Fibroblast of skin of abdomen (primary cell): ENCODE results near the gene CHRDL2. TPM values are rescaled to one million over a fixed set of nuclear protein-coding genes. Genes with fewer than 3 reads are reported as not detected.
"Not testable (repeated sequence)": the region's sequence is repeated elsewhere in the genome, so short reads cannot be mapped to it uniquely, and the experiment has no call there.

ENCODE experiments used
- DNase-seq: peaks from one replicate; pipeline ENCODE4 v3.0.0-alpha.2; 2013
- polyA plus RNA-seq, 2 experiments: library from polyadenylated mRNA; unstranded; fragments of 120-200 nt; gene quantifications; one replicate each; pipeline ENCODE4 v1.2.1, GENCODE V29; 2013; ENCODE audit not compliant: insufficient read length in 2 of 2

The CHRDL2 gene, protein sequence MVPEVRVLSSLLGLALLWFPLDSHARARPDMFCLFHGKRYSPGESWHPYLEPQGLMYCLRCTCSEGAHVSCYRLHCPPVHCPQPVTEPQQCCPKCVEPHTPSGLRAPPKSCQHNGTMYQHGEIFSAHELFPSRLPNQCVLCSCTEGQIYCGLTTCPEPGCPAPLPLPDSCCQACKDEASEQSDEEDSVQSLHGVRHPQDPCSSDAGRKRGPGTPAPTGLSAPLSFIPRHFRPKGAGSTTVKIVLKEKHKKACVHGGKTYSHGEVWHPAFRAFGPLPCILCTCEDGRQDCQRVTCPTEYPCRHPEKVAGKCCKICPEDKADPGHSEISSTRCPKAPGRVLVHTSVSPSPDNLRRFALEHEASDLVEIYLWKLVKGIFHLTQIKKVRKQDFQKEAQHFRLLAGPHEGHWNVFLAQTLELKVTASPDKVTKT
- polyA plus RNA-seq (2013, experiment 1 of 2; ENCODE audit: insufficient read length) = 1.5 TPM
- 1.2 TPM for polyA plus RNA-seq (2013, experiment 2 of 2; ENCODE audit: insufficient read length)

DNA sequence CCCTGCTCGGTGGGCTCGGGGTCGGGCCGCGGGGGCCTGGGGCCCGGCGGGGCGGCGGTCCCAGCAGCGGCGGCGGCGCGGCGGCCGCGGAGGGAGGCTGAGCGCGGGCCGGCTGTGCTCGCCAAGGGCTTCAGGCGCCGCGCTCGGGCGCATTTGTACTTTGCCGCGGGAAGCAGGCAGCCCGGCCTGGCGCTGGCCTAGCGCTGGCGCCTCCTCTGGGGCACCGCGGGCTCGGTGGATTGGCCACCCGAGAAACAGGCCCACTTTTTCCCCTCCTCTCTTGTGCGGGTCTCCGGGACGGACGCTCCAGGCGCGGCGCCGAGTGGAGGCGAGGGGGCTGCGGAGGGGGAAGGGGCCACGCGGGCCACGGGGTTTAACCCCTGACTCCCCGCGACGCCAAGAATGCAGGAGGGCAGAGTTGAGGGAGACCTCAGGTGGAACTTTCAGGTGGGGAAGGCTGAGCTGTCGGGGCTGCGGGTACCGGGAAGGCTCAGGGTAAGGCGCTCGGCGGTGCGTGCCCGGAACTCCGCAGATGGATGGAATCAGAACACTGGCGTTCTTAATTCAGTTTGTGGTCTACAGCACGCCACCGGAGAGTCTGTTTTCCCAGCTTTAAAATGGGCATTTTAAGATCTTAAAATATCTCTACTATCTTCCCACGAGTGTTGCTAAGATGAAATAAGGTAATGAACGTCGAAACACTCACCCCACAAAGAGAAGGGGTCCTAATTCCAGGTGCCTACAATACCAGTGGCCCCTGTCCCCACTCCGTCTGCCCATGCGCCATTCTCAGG, at the start of gene CHRDL2:
Gene CHRDL2, minus strand, starts transcription at position 126 of the 794 bp plus-strand sequence. CDS start 538 bp downstream, outside the sequence.
- no peak for DNase-seq

DNA sequence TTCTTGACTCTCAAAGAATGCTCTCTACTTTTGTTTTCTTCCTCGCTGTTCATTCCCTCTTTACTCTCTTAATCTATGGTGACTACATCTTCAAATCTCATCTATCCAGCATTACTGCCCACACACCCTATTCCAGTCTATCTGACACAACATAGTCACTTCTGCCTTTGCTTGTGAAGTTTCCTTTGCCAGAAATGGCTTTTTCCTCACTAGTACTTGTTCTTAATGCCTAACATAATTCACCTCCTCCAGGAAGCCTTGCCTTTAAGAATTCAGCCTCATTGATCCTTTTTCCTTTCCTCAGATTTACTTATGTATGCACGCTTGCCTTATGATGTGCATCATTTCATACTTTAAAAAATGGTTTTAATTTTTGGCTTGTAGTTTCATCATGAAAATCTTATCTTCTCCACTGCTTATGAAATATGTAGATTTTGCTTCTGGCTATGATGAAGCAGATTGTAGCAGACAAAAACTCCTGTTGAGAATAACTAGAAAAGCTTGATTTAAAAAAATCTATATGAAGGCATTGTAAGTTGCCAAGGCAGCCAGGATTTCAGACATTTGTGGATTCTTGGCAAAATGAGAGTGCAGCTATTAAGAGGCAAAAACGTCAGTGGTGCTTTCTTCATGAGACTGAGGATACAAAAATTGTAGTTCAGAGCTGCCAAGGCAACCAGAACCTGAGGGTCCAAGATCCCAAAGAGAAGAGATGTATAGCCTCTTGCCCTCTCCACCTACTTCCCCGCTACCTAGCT, 49.2 kb upstream of the CHRDL2 start:
- no peak for DNase-seq

DNA sequence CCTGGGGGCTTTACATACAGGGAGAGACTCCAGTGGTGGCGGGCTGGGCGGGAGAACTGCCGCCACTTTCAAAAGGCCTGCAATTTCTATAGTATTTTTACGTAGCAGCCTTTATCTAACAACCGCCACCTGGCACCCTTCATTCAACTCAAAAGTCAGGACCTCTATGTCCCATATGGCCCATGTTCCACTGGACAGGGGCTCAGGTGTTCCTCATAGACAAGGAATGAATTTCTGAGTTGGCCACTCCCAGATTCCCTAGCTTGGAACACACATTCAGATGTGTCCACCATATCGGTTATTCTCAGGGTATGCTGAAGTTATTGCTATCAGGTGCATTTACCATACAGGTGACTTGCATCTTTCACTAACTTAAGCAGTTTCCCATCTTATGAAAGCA, 47.4 kb upstream of the CHRDL2 start:
- no peak for DNase-seq

DNA sequence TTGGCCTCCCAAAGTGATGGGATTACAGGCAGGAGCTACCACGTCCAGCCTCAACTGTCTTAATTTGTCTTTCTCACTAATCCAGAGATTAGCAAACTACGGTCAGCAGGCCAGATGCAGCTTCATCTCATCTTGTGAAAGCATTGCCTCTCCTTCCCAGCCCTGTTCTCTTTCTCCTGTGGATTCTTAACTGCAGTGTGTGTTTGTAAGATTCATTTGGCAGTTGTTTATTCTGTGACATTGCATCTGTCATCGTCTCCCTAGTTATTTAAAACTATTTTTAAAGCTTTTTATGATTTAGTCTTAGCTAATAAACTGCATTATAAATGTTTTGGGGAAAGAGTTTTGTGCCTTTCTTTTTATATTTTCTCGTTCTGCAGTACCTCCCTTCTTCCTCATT, 46.7 kb upstream of the CHRDL2 start:
- no peak for DNase-seq

DNA sequence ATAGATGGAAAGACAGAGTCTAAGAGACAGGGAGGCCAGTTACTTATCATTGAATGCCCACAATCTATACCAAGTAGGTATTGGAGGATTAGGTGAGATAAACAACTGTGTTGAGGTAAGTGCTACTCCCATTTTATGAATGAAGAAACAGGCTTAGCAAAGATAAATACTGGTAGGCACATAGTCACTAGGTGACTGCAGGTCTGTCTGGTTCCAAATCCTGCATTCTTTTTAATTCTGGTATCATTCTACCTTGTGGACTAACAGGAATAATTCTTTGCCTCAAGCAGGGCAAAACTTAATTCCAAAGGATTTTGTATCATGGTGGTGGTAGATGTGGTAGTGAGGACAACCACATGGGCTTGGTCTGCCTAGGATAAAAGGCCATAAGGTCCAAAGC, 45.8 kb upstream of the CHRDL2 start:
- DNase-seq = no peak

DNA sequence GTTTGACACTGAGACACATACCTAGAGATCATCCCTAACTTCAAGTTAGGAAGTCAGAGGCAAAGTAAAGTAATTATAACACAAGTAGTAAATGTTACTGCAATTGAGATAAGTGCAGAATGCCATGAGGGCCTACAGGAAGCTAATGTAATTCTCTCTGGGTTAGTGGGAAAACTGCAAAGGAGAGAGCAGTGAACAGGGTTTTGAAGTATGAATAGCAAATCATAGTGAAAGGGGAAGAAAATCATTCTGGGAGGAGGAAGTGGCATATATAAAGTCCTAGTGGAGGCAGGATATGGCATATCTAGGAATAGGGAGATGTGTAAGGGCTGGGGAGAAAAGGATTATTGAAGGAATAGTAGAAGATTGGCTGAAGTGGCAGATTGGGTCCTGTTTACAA, 45.3 kb upstream of the CHRDL2 start:
- DNase-seq = no peak

DNA sequence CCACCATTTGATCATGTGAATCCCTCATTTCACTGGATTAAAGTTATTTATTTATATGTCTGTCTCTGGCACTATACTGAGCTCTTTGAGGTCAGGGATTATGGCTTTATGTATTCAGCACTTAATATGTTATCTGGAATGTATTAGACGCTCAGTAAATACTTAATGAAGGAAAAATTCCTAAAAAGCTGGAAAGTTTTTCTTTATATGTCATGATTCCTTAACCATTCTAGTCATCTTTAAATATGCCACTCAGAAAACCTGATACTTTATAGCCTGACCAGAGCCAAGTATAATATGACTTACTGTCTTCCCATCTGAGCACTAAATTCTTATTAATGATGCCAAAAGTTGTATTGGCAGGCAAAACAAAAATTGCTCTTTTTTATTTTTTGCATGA, 44.5 kb upstream of the CHRDL2 start:
- DNase-seq = peak; percentile 17

DNA sequence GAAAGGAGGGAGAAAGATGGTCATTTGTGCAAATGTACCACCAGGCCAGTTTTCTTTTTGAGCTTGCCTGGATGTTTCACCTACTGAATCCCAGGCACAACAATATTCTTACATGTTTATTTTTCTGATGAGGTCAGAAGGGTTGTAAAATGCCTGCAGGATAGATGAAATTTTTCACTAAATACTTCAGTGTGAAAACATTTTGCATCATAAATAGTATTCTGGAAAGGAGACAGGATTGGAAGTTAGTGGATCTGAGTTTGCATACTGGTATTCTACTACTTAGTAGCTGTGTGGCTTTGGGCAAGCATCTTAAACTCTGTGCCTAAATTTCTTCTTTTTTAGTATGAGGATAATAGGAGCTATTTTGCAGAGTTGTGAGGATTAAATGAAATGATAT, 42.2 kb upstream of the CHRDL2 start:
- no peak for DNase-seq

DNA sequence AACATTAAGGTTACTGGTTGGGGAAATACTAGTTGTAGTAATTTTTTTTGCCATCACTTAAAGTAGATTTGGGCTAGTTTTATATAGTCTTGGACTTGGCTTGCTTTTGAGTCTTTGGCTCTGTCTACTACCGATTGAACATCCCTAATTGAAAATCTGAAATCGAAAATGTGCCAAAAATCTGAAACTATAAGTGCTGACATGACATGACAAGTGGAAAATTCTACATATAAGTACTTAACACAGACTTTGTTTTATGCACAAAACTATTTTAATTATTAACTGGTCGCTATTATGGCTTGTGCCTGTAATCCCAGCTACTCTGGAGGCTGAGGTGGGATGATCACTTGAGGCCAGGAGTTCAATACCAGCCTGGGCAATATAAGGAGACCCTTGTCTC, 39.9 kb upstream of the CHRDL2 start:
- DNase-seq = no peak

DNA sequence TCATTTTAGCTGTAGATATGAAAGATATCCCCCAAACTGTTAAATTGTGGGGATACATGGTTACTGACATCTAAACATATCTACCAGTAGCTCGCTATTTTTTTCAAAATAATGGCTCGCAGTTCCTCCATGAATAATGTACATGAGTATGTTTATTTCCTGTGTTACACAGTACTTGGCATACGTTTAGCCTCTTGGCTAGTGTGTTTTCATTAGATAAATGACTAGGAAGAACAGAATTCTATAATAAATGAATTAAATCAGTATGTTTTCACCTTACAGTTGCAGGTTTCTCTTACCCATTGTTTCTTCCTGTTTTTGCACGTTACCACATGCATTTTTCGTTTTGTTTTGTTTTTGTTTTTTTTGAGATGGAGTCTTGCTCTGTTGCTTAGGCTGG, 39.2 kb upstream of the CHRDL2 start:
- no peak for DNase-seq

DNA sequence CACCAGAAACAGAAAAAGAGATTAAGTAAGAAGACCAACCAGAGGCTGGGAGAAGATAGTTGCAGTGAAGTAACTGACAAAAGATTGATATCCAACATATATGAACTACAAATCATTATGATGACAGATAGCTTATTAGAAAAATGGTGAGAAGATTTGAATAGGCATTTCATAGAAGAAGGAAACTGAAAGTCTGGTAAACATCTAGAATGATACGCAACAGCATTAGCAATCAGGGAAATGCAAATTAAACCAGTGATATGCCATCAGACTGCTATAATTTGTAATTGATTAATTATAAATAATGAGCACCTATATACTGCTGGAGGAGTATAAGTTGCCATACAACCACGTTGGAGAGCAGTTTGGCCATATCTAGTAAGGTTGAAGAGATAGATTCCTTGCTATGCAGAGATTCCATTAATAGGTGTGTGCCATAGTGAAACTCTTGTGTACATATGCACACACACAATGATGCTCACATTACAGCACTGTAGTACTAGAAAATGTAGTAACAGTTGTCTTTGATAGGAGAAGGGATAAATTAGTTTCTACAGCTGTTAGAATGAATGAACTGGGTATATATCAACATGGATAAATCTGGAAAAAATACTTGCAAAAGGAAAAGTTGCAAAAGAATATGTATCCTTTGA, 38.0 kb upstream of the CHRDL2 start:
- DNase-seq = no peak

DNA sequence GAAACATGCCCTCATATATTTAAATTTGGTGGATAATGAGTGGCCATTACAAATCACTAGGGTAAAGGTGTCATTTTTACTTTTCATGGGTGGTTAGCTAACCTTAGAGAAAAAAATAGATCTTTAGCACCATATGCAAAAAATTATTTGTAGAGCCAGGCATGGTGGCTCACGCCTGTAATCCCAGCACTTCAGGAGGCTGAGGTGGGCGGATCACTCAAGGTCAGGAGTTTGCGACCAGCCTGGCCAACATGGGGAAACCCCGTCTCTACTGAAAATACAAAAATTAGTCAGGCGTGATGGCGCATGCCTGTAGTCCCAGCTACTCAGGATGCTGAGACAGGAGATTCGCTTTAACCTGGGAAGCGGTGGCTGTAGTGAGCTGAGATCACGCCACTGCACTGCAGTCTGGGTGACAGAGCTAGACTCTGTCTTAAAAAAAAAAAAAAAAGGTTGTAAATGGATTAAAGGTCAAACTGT, 37.0 kb upstream of the CHRDL2 start:
- not testable (repeated sequence) for DNase-seq

DNA sequence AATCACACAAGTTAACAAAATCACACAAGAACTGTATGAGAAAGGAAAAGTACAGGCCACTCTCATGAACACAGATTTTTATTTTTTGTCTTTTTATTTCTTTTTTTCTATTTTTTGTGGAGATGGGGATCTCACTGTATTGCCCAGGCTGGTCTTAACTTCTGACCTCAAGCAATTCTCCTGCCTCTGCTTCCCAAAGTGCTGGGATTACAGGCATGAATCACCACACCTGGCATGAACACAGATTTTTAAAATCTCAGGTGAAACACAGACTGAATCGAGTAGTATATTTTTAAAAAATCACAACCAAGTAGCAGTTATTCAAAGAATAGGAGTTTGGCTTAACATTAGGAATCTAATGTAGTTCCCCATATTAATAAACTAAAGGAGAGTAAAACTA, 35.7 kb upstream of the CHRDL2 start:
- DNase-seq = no peak

DNA sequence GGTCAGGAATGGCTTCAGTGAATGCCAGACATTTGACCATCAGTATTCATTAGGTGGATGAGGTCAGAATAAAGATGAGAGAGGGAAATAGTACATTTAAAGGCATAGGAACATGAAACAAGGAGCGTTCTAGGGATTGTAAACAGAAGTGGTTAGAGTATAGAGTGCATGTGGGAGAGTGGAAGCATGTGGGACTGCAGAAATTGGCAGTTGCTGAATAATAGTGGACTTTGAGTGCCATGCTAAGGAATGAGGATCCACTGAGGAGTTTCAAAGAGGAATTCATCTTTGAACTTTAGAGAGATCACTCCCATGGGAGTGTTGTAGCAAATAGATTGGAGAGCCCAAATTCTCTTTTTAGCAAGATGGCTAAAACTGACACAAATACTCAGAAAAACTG, 25.3 kb upstream of the CHRDL2 start:
- DNase-seq = no peak

DNA sequence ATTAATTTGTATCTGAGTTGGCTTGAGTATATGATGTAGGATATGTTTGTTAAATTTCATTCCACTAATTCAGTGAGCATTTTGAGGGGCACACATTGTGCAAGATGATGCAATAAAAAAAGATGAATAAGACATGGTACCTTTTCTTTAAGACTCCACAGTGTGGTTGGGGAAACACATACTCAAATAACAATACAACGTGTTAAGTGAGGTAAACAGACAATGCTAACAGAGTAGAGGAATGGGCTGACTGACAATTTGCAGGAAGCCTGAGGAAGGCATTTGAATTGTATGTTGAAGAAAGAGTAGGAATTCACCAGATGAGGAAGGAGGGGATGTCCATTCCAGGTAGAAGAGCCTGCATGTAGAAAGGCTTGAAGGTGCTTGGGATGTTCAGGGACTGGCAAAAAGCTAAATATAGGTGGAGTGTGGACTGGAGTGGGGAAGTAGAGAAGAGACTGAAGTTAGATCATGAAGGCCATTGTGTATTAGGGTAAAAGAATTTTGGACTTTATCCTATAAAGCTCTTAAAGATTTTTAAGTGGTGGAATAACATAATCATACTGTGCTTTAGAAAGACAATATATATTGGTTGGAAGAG, 24.3 kb upstream of the CHRDL2 start:
- no peak for DNase-seq

DNA sequence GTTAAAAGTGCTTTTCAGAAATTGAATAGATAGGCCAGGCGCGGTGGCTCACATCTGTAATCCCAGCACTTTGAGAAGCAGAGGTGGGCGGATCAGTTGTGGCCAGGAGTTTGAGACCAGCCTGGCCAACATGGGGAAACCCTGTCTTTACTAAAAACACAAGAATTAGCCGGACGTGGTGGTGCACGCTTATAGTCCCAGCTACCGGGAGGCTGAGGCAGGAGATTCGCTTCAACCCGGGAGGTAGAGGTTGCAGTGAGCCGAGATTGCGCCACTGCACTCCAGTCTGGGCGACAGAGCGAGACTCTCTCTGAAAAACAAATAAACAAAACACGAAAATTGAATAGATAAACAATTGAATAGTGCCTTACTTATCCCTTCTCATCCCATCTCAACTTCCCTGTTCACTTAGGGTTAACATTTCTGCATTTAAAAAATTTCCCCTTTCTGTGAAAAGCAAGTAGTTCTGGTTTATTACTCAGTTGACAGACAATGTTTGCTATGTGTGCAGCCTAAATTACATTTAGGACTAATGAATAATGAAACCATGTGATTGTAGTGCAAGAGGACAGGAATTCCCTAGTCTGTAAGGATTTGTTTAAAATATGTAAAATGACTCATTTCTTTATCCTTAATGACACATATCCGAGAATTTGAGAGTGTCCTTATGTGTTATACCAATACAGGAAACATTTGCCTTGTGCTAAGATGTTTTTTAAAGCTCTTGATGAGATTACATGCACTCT, 23.5 kb upstream of the CHRDL2 start:
- DNase-seq = peak; percentile 91

DNA sequence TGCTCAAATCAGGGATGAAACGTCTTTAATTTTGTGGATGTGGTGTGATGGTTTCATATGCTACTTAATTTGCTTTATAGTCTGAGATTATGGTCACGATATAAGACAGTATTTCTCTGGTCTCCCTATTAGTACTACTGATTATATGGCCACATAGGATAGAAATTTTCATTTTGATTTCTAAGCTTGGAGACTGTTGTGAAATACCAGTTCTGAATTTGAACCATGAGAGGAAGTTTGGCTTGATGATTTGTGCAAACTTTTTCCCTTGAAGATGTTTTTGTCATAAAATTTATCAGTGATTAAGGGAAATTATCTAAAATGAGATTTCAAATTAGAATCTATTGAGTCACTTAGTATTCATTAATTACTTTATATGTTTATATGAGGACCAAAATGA, 20.1 kb upstream of the CHRDL2 start:
- no peak for DNase-seq

DNA sequence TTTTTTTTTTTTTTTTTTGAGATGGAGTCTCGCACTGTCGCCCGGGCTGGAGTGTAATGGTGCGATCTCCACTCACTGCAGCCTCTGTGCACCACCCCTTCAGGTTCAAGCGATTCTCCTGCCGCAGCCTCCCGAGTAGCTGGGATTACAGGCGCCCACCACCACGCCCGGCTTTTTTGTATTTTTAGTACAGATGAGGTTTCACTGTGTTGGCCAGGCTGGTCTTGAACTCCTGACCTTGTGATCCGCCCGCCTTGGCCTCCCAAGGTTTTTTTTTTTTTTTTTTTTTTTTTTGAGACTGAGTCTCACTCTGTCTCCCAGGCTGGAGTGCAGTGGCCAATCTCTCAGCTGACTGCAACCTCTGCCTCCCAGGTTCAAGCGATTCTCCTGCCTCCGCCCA, 19.4 kb upstream of the CHRDL2 start:
- DNase-seq = not testable (repeated sequence)

DNA sequence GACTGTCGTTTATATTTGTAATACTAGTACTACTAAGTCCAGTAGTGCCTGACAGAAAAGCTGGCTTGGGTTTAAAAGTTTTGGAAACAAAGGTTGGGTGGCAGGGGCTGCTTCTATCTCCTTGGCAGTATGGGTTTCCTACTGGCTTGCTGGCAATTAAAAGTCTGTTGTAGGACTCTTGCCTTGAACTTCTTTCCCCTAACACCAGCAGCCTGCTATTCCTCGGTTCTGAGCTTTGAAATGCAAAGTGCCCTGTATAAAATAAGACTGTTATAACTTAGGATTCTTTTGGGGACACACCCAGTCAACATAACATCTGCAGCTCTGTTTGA, 18.7 kb upstream of the CHRDL2 start:
- no peak for DNase-seq

DNA sequence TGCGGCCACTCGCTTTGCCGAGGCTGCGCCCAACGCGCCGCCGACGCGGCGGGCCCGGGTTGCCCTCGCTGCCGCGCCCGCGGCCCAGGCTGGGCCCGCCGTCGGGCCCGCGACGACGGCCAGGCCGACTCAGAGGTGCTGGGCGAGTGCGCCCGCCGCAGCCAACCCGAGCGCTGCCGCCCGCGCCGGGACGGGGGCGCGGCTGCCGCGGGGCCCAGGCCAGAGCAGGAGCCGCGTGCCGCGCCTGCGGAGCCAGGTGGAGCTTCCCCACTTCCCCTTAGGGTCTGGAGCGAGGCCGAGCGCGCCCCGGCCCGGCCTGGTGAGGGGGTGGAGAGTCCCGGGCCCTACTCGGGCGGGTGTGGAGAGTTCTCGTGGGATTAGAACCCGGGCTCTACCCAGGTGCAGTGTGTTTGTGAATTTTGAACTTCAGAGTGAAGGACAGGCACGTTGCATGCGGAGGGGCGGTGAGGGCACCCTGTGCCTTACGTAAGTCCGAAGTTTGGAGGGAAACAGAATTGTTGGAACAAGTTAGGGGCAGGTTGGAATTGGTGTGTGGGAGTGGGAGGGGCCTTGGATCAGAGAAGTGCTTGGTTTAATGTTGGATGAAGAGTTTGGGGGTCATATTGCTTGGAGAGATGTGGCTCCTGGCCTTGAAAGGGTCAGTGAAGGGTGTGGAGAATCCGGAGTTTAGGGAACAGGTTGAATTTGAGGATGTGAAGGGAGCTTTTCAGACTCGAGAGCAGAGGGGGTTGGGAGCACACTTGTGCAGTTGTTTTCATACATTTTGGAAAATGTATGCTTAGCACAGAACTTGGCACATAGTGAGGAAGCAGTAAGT, 18.1 kb upstream of the CHRDL2 start:
- DNase-seq = peak; percentile 28
